Keratinocyte (primary cell): ENCODE data around the gene CENPA. TPM values are rescaled to one million over a fixed set of nuclear protein-coding genes. Genes with fewer than 3 reads are reported as not detected.

Source experiments
- DNase-seq: peaks from one replicate; pipeline ENCODE4 v3.0.0-alpha.2; 2011; ENCODE audit warnings: low read depth, missing footprints, low spot score
- FAIRE-seq: peaks from 2 replicates; lab custom pipeline; 2011; peaks lifted over from hg19 to GRCh38; lab: Jason Lieb, UNC
- H2AFZ ChIP-seq: 2 replicates; pipeline ENCODE4 v1.6.0; 2012; ENCODE audit warnings: low read length, control low read depth, inconsistent platforms; ENCODE audit not compliant: control insufficient read depth
- H3K27ac ChIP-seq: 2 replicates; pipeline ENCODE4 v1.5.1; 2011; ENCODE audit warnings: low read length; ENCODE audit not compliant: control insufficient read depth, insufficient read depth
- H3K27me3 ChIP-seq: 3 replicates; pipeline ENCODE4 v1.6.0; 2011; ENCODE audit warnings: low read length; ENCODE audit not compliant: control insufficient read depth, insufficient read depth; ENCODE audit errors: extremely low read depth
- H3K36me3 ChIP-seq, 2 experiments: 2 replicates in 1 of 2; 3 replicates in 1 of 2; pipeline ENCODE4 v1.5.1; 2011; ENCODE audit warnings: low read length in 2 of 2, mild to moderate bottlenecking in 1 of 2; ENCODE audit not compliant: control insufficient read depth in 2 of 2, insufficient read depth in 2 of 2; ENCODE audit errors: extremely low read depth in 1 of 2
- H3K4me1 ChIP-seq: 3 replicates; pipeline ENCODE4 v1.5.1; 2011; ENCODE audit warnings: low read length; ENCODE audit not compliant: control insufficient read depth, insufficient read depth; ENCODE audit errors: extremely low read depth
- H3K4me2 ChIP-seq: 3 replicates; pipeline ENCODE4 v1.6.0; 2011; ENCODE audit warnings: low read depth, low read length; ENCODE audit not compliant: control insufficient read depth, insufficient read depth; ENCODE audit errors: extremely low read depth
- H3K4me3 ChIP-seq, 3 experiments: fragments of 200-600 bp in 1 of 3; sonication (generic) in 1 of 3; 2 replicates in 2 of 3; 3 replicates in 1 of 3; pipeline ENCODE4 v1.5.1; 2011 to 2016; ENCODE audit warnings: low read length in 3 of 3, mild to moderate bottlenecking in 3 of 3, control low read depth in 2 of 3, inconsistent platforms in 1 of 3, low read depth in 1 of 3, mixed read lengths in 1 of 3, mixed run types in 1 of 3, moderate library complexity in 1 of 3; ENCODE audit not compliant: control insufficient read depth in 2 of 3, insufficient read depth in 2 of 3; ENCODE audit errors: extremely low read depth in 1 of 3
- H3K79me2 ChIP-seq: 2 replicates; pipeline ENCODE4 v1.6.0; 2012; ENCODE audit warnings: low read length; ENCODE audit not compliant: control insufficient read depth, insufficient read depth
- H3K9ac ChIP-seq: 3 replicates; pipeline ENCODE4 v1.6.0; 2011; ENCODE audit warnings: low read length; ENCODE audit not compliant: control insufficient read depth, insufficient read depth; ENCODE audit errors: extremely low read depth
- H3K9me1 ChIP-seq: 3 replicates; pipeline ENCODE4 v1.6.0; 2011; ENCODE audit warnings: low read length; ENCODE audit not compliant: control insufficient read depth, insufficient read depth; ENCODE audit errors: extremely low read depth
- H3K9me3 ChIP-seq: 2 replicates; pipeline ENCODE4 v1.5.1; 2012; ENCODE audit warnings: low read depth, low read length; ENCODE audit not compliant: control insufficient read depth
- H4K20me1 ChIP-seq: 3 replicates; pipeline ENCODE4 v1.6.0; 2011; ENCODE audit warnings: low read length; ENCODE audit not compliant: control insufficient read depth, insufficient read depth; ENCODE audit errors: extremely low read depth
- CTCF ChIP-seq, 3 experiments: IDR thresholded peaks in 1 of 3; conservative IDR thresholded peaks in 1 of 3; optimal IDR thresholded peaks in 1 of 3; 2 replicates in 2 of 3; 3 replicates in 1 of 3; pipeline versions ENCODE3 to v1.5.1; 2011; ENCODE audit warnings: low read length in 3 of 3, mild to moderate bottlenecking in 3 of 3, moderate library complexity in 2 of 3, control low read depth in 1 of 3, inconsistent platforms in 1 of 3; ENCODE audit not compliant: insufficient read depth in 2 of 3; ENCODE audit errors: extremely low read depth in 1 of 3
- EZH2 ChIP-seq: IDR thresholded peaks from one replicate; pipeline ENCODE4 v1.6.1; 2012; ENCODE audit warnings: inconsistent platforms, mild to moderate bottlenecking, low read length, moderate library complexity
- dilution Hi-C: fragments of 300-500 bp; cut with MboI; formaldehyde crosslinking; loops from one replicate; pipeline ENCODE4 v1.7.0; 2020; ENCODE audit warnings: low sequenced_read_pairs; ENCODE audit not compliant: extremely low pct_ligation_motif_present
- polyA plus RNA-seq, 5 experiments: library from polyadenylated mRNA; depleted of rRNA in 3 of 5; stranded (reverse) in 3 of 5; stranded (forward) in 1 of 5; unstranded in 1 of 5; fragments of >200 nt; gene quantifications; 1 replicate in 1 of 5; 2 replicates in 3 of 5; 3 replicates in 1 of 5; pipeline versions ENCODE4 v1.2.1 to v1.2.3, GENCODE V29; 2011 to 2012; ENCODE audit warnings: missing spikeins in 2 of 5, low read depth in 1 of 5, low replicate concordance in 1 of 5

CENPA gene
- polyA plus RNA-seq, 1 donor (not counting 4 experiments of a cell fraction or from before 2014, with no cell fraction given) = 12.4 TPM

DNA sequence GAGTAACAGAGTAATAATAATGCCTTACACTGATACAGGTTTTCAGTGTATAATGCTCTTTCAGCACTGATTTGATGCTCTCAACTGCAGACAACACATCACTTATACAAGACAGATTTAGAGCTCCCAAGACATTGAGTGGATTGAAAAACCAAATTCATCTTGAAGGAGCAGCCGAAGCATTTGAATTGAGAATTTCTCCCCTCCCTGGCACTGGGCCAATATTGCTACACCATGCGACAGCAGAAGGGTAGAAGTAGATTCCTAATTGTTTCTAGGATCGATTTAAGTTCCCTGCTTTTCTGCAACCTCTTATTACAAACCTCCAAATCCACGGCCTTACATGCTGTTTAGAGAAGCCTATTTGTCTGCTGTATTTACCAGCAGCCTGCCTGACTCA lies 15.5 kb downstream of the CENPA start:
- Histone ChIP-seq H3K36me3 (peaks cover 0 to 4% of the 10 kb centered on the region in 2 experiments), H2AFZ (no peak overlapping the region), H3K9me1 (no peaks in the 10 kb centered on the region), H3K4me2 (no peak overlapping the region), H3K9me3 (no peaks in the 10 kb centered on the region), H3K27ac (no peak overlapping the region), H3K4me3 (no peak overlapping the region), H3K27me3 (no peaks in the 10 kb centered on the region), H3K4me1 (peaks cover 14% of the 10 kb centered on the region), H3K79me2 (no peaks in the 10 kb centered on the region), H3K9ac (no peak overlapping the region), H4K20me1 (no peaks in the 10 kb centered on the region)
- no peak for FAIRE-seq
- dilution Hi-C loops = no loop called here
- DNase-seq = no peak
- TF ChIP-seq EZH2 (no peak), CTCF (optimal IDR thresholded peaks at IDR 0.05 in 1 of 3, IDR thresholded peaks at IDR 0.05 in 1 of 3, conservative IDR thresholded peaks at IDR 0.05 in 1 of 3; ENCODE audit: extremely low read depth in 1 of 3, insufficient read depth in 2 of 3, low read length in 3 of 3) (no peak)

DNA sequence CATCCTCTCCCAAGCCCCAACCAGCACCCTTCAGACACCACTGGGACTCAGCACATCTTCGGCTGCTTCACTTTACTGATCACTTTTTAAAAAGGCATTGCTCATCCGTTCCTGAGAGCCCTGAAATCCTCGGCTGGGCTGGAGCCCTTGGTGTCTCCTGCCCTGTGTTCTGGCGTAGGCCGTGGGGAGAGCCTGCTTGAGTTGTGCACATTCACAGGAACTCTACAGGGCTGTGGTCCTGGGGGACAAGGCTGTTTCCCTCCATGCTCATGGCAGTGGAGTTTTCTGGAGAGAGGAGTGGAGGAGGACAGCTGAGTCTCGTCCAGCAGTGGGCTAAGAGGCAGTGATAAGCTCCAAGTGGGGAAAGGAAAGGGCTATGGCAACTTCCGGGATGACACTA lies 15.9 kb downstream of the CENPA start:
- Histone ChIP-seq H2AFZ (no peak overlapping the region), H3K27ac (no peak overlapping the region), H3K9me1 (no peaks in the 10 kb centered on the region), H4K20me1 (no peaks in the 10 kb centered on the region), H3K27me3 (no peaks in the 10 kb centered on the region), H3K4me3 (no peak overlapping the region), H3K4me2 (no peak overlapping the region), H3K36me3 (no peaks in the 10 kb centered on the region), H3K4me1 (peaks cover 17% of the 10 kb centered on the region), H3K9ac (no peak overlapping the region), H3K79me2 (no peaks in the 10 kb centered on the region), H3K9me3 (no peaks in the 10 kb centered on the region)
- no peak for FAIRE-seq
- dilution Hi-C loops = no loop called here
- no peak for DNase-seq
- no peak for TF ChIP-seq EZH2
- TF ChIP-seq CTCF (optimal IDR thresholded peaks at IDR 0.05 in 1 of 3, IDR thresholded peaks at IDR 0.05 in 1 of 3, conservative IDR thresholded peaks at IDR 0.05 in 1 of 3; ENCODE audit: extremely low read depth in 1 of 3, insufficient read depth in 2 of 3, low read length in 3 of 3) = no peak
